Activated naive CD8-positive, alpha-beta T cell treated with anti-CD3 and anti-CD28 coated beads, Interleukin-2, amount 50 U/mL, for 24 hours (primary cell): ENCODE measurements around the gene FAM219A.

Source experiments
- ATAC-seq: fragments of 150-1000 bp; cut with Tn5 transposase; one replicate; pipeline ENCODE4 v1.10.0; 2021
- DNase-seq: peaks from one replicate; pipeline ENCODE4 v3.0.0; 2021
- H3K27ac Mint-ChIP-seq: one replicate; pipeline ENCODE4 v1.8.0; 2021; ENCODE audit warnings: mild to moderate bottlenecking, mixed read lengths
- H3K27me3 Mint-ChIP-seq: one replicate; pipeline ENCODE4 v1.8.0; 2021; ENCODE audit warnings: mixed read lengths
- H3K36me3 Mint-ChIP-seq: one replicate; pipeline ENCODE4 v1.8.0; 2021; ENCODE audit warnings: low read depth, mixed read lengths
- H3K4me1 Mint-ChIP-seq: one replicate; pipeline ENCODE4 v1.8.0; 2021; ENCODE audit warnings: mixed read lengths
- H3K4me3 Mint-ChIP-seq: one replicate; pipeline ENCODE4 v1.8.0; 2021; ENCODE audit warnings: mild to moderate bottlenecking, moderate library complexity, mixed read lengths
- H3K9me3 Mint-ChIP-seq: one replicate; pipeline ENCODE4 v1.8.0; 2021; ENCODE audit warnings: mixed read lengths

Gene FAM219A

GRCh38 chr9:34385561-34386230, 72.7 kb downstream of the FAM219A start:
- peaks cover 3% of the 10 kb centered on the region for H3K27me3 Mint-ChIP-seq
- DNase-seq (no peak), ATAC-seq (no peak)
- H3K9me3 Mint-ChIP-seq: no peaks in the 10 kb centered on the region
- no peaks in the 10 kb centered on the region for H3K36me3 Mint-ChIP-seq
- no peak overlapping the region for H3K4me3 Mint-ChIP-seq
- peaks cover 8% of the 10 kb centered on the region for H3K4me1 Mint-ChIP-seq
- no peak overlapping the region for H3K27ac Mint-ChIP-seq

- no peaks in the 10 kb centered on the region for H3K9me3 Mint-ChIP-seq
- peaks cover 3% of the 10 kb centered on the region for H3K27me3 Mint-ChIP-seq
- no peak overlapping the region for H3K27ac Mint-ChIP-seq
- no peaks in the 10 kb centered on the region for H3K36me3 Mint-ChIP-seq
- ATAC-seq (no peak), DNase-seq (no peak)
- peaks cover 18% of the 10 kb centered on the region for H3K4me1 Mint-ChIP-seq
- no peak overlapping the region for H3K4me3 Mint-ChIP-seq
Measured at GRCh38 chr9:34384368-34385165, 73.8 kb downstream of the FAM219A start.

- ATAC-seq: no peak
- no peak overlapping the region for H3K27ac Mint-ChIP-seq
- H3K4me3 Mint-ChIP-seq: no peak overlapping the region
- peaks cover 23% of the 10 kb centered on the region for H3K4me1 Mint-ChIP-seq
- DNase-seq: no peak
- H3K27me3 Mint-ChIP-seq: peaks cover 3% of the 10 kb centered on the region
- no peaks in the 10 kb centered on the region for H3K36me3 Mint-ChIP-seq
- H3K9me3 Mint-ChIP-seq: no peaks in the 10 kb centered on the region
Measured at GRCh38 chr9:34383904-34384303, 74.5 kb downstream of the FAM219A start.

- H3K4me3 Mint-ChIP-seq: no peak overlapping the region
- DNase-seq (no peak), ATAC-seq (no peak)
- peaks cover 23% of the 10 kb centered on the region for H3K4me1 Mint-ChIP-seq
- H3K27me3 Mint-ChIP-seq: peaks cover 3% of the 10 kb centered on the region
- no peak overlapping the region for H3K27ac Mint-ChIP-seq
- H3K9me3 Mint-ChIP-seq: no peaks in the 10 kb centered on the region
- no peaks in the 10 kb centered on the region for H3K36me3 Mint-ChIP-seq
Measured at GRCh38 chr9:34382879-34383278, 75.5 kb downstream of the FAM219A start.

- peaks cover 3% of the 10 kb centered on the region for H3K27me3 Mint-ChIP-seq
- no peaks in the 10 kb centered on the region for H3K9me3 Mint-ChIP-seq
- H3K36me3 Mint-ChIP-seq: no peaks in the 10 kb centered on the region
- DNase-seq (no peak), ATAC-seq (no peak)
- no peak overlapping the region for H3K4me3 Mint-ChIP-seq
- H3K4me1 Mint-ChIP-seq: peaks cover 25% of the 10 kb centered on the region
- H3K27ac Mint-ChIP-seq: no peak overlapping the region
Measured at GRCh38 chr9:34382054-34382453, 76.3 kb downstream of the FAM219A start.

- peaks cover 26% of the 10 kb centered on the region for H3K4me1 Mint-ChIP-seq
- no peak for DNase-seq
- H3K4me3 Mint-ChIP-seq: peak overlapping the region; percentile 80
- no peaks in the 10 kb centered on the region for H3K9me3 Mint-ChIP-seq
- no peak for ATAC-seq
- H3K36me3 Mint-ChIP-seq: no peaks in the 10 kb centered on the region
- no peak overlapping the region for H3K27ac Mint-ChIP-seq
- peaks cover 3% of the 10 kb centered on the region for H3K27me3 Mint-ChIP-seq
Measured at GRCh38 chr9:34381323-34381722, 77.0 kb downstream of the FAM219A start.

- H3K4me1 Mint-ChIP-seq: peaks cover 32% of the 10 kb centered on the region
- peak overlapping the region; percentile 80 for H3K4me3 Mint-ChIP-seq
- peak; percentile 73 for DNase-seq
- no peaks in the 10 kb centered on the region for H3K9me3 Mint-ChIP-seq
- no peak overlapping the region for H3K27ac Mint-ChIP-seq
- ATAC-seq: peak; percentile 51
- H3K36me3 Mint-ChIP-seq: no peaks in the 10 kb centered on the region
- peaks cover 3% of the 10 kb centered on the region for H3K27me3 Mint-ChIP-seq
Measured at GRCh38 chr9:34380511-34381315, 77.7 kb downstream of the FAM219A start.

- DNase-seq: no peak
Measured at GRCh38 chr9:34380034-34380510, 78.3 kb downstream of the FAM219A start.

GRCh38 chr9:34379334-34380033, 78.9 kb downstream of the FAM219A start:
- Mint-ChIP-seq H3K27me3 (peaks cover 3% of the 10 kb centered on the region), H3K36me3 (no peaks in the 10 kb centered on the region), H3K4me3 (peak overlapping the region; percentile 80), H3K9me3 (no peaks in the 10 kb centered on the region), H3K4me1 (peaks cover 38% of the 10 kb centered on the region), H3K27ac (no peak overlapping the region)
- DNase-seq (peak; percentile 91), ATAC-seq (peak; percentile 43)

More at GRCh38 chr9:34380034-34380510, 78.3 kb downstream of the FAM219A start:
- H3K4me3 Mint-ChIP-seq: peak overlapping the region; percentile 80
- H3K4me1 Mint-ChIP-seq: peaks cover 38% of the 10 kb centered on the region
- ATAC-seq: no peak
- peaks cover 3% of the 10 kb centered on the region for H3K27me3 Mint-ChIP-seq
- H3K27ac Mint-ChIP-seq: no peak overlapping the region
- no peaks in the 10 kb centered on the region for H3K9me3 Mint-ChIP-seq
- H3K36me3 Mint-ChIP-seq: no peaks in the 10 kb centered on the region

- ATAC-seq (no peak), DNase-seq (no peak)
- Mint-ChIP-seq H3K27me3 (peaks cover 1% of the 10 kb centered on the region), H3K36me3 (no peaks in the 10 kb centered on the region), H3K4me3 (no peak overlapping the region), H3K27ac (no peak overlapping the region), H3K9me3 (no peaks in the 10 kb centered on the region), H3K4me1 (peaks cover 38% of the 10 kb centered on the region)
Measured at GRCh38 chr9:34378376-34379060, 79.9 kb downstream of the FAM219A start.

- peaks cover 1% of the 10 kb centered on the region for H3K27me3 Mint-ChIP-seq
- ATAC-seq (no peak), DNase-seq (no peak)
- peaks cover 38% of the 10 kb centered on the region for H3K4me1 Mint-ChIP-seq
- no peak overlapping the region for H3K27ac Mint-ChIP-seq
- H3K9me3 Mint-ChIP-seq: no peaks in the 10 kb centered on the region
- H3K4me3 Mint-ChIP-seq: peak overlapping the region; percentile 86
- no peaks in the 10 kb centered on the region for H3K36me3 Mint-ChIP-seq
Measured at GRCh38 chr9:34377404-34377746, 81.0 kb downstream of the FAM219A start.

GRCh38 chr9:34376596-34377403, 81.6 kb downstream of the FAM219A start, which contains the start of gene MYORG:
Gene MYORG, minus strand, starts transcription at chr9:34376898. Its CDS starts 3,955 bp downstream, at chr9:34372943.
- ATAC-seq: peak; percentile 90
- Mint-ChIP-seq H3K36me3 (no peaks in the 10 kb centered on the region), H3K4me3 (peak within 1 kb of the TSS; percentile 86)

More at GRCh38 chr9:34376596-34377403, 81.6 kb downstream of the FAM219A start, which contains the start of gene MYORG:
- DNase-seq: peak; percentile 96
- Mint-ChIP-seq H3K27me3 (peaks cover 1% of the 10 kb centered on the region), H3K4me1 (peaks cover 38% of the 10 kb centered on the region), H3K27ac (peak within 1 kb of the TSS; percentile 26), H3K9me3 (no peaks in the 10 kb centered on the region)
